GM19455 (cell line): Measurements from ENCODE around the gene STRA6.

Source experiments
- ATAC-seq: cut with Tn5 transposase; IDR thresholded peaks from one replicate; pipeline ENCODE4 v1.9.1; 2021; ENCODE audit not compliant: unreplicated experiment

STRA6 gene

GRCh38 chr15:74208496-74208895, 5.9 kb upstream of the STRA6 start:
- no peak for ATAC-seq

GRCh38 chr15:74207652-74208440, 5.3 kb upstream of the STRA6 start:
- ATAC-seq = no peak

GRCh38 chr15:74206801-74207281, 4.3 kb upstream of the STRA6 start:
- ATAC-seq = no peak

GRCh38 chr15:74205582-74205947, 3.0 kb upstream of the STRA6 start:
- ATAC-seq = no peak

GRCh38 chr15:74203914-74204431, 1.4 kb upstream of the STRA6 start:
- ATAC-seq = no peak

- ATAC-seq = no peak
These were observed 722 bp downstream of the STRA6 start for GRCh38 chr15:74201710-74202420.

- no peak for ATAC-seq
These were observed 1.6 kb downstream of the STRA6 start for GRCh38 chr15:74200871-74201419.

- no peak for ATAC-seq
These were observed 2.2 kb downstream of the STRA6 start for GRCh38 chr15:74200412-74200815.

- ATAC-seq = no peak
These were observed 3.3 kb downstream of the STRA6 start for GRCh38 chr15:74199297-74199652.

- ATAC-seq = no peak
These were observed 5.2 kb downstream of the STRA6 start for GRCh38 chr15:74197176-74197965.

GRCh38 chr15:74196175-74196574, 6.4 kb downstream of the STRA6 start:
- ATAC-seq = no peak

- no peak for ATAC-seq
These were observed 7.7 kb downstream of the STRA6 start for GRCh38 chr15:74194572-74195559.

GRCh38 chr15:74193905-74194304, 8.7 kb downstream of the STRA6 start:
- no peak for ATAC-seq

- ATAC-seq = no peak
These were observed 9.3 kb downstream of the STRA6 start for GRCh38 chr15:74193299-74193718.

- no peak for ATAC-seq
These were observed 9.8 kb downstream of the STRA6 start for GRCh38 chr15:74192751-74193150.

GRCh38 chr15:74191798-74192197, 10.8 kb downstream of the STRA6 start:
- ATAC-seq = no peak

- no peak for ATAC-seq
These were observed 14.4 kb downstream of the STRA6 start for GRCh38 chr15:74188216-74188615.

- ATAC-seq = no peak
These were observed 16.8 kb downstream of the STRA6 start for GRCh38 chr15:74185710-74186348.

- no peak for ATAC-seq
These were observed 17.9 kb downstream of the STRA6 start for GRCh38 chr15:74184582-74185091.
